IMR-90 (cell line): ENCODE results near the gene GPSM3. TPM values are rescaled to one million over a fixed set of nuclear protein-coding genes. Genes with fewer than 3 reads are reported as not detected.

ENCODE experiments used
- ATAC-seq: fragments of 200-7000 bp; cut with Tn5 transposase; 2 replicates; pipeline ENCODE4 v1.9.1; 2020; ENCODE audit warnings: low read depth, mild to moderate bottlenecking, moderate library complexity
- BruUV-seq: library from RNA; stranded (reverse); fragments of 400-500 nt; replicated peaks from 2 replicates; lab custom pipeline; 2021; lab: Mats Ljungman, UMichigan
- CTCF ChIA-PET: fragments of 300-600 bp; formaldehyde crosslinking; extraction: SDS; loops from one replicate; lab custom pipeline; 2021; ENCODE audit warnings: antibody characterized with exemption; lab: Yijun Ruan, JAX
- POLR2A ChIA-PET: fragments of 300-600 bp; sonication (Branson Sonifier 250); formaldehyde crosslinking; loops from one replicate; lab custom pipeline; 2022; ENCODE audit warnings: antibody characterized with exemption; ENCODE audit not compliant: unreplicated experiment; lab: Charles Lee
- DNase-seq: peaks from one replicate; pipeline ENCODE4 v3.0.0; 2013
- H2AFZ ChIP-seq: replicated peaks from 2 replicates; pipeline ENCODE3; 2013; ENCODE audit warnings: low read length, mild to moderate bottlenecking; ENCODE audit not compliant: poor library complexity
- H2AK5ac ChIP-seq: 2 replicates; pipeline ENCODE4 v1.6.1; 2013; ENCODE audit warnings: low read depth, low read length, inconsistent platforms
- H2AK9ac ChIP-seq: replicated peaks from 2 replicates; pipeline ENCODE3; 2013; ENCODE audit warnings: mild to moderate bottlenecking, low read depth, low read length, moderate library complexity; ENCODE audit not compliant: poor library complexity
- H2BK120ac ChIP-seq: 2 replicates; pipeline ENCODE4 v1.6.1; 2013; ENCODE audit warnings: low read depth, low read length, inconsistent platforms
- H2BK15ac ChIP-seq: 3 replicates; pipeline ENCODE4 v1.6.1; 2013; ENCODE audit warnings: low read depth, low read length, inconsistent platforms
- H2BK20ac ChIP-seq: 2 replicates; pipeline ENCODE4 v1.6.1; 2013; ENCODE audit warnings: low read depth, mild to moderate bottlenecking, inconsistent platforms, low read length, moderate library complexity
- H2BK5ac ChIP-seq: 2 replicates; pipeline ENCODE4 v1.6.1; 2013; ENCODE audit warnings: mild to moderate bottlenecking, low read depth, low read length, inconsistent platforms; ENCODE audit not compliant: poor library complexity, severe bottlenecking
- H3K14ac ChIP-seq: replicated peaks from 2 replicates; pipeline ENCODE4 v1.6.1; 2013; ENCODE audit warnings: low read depth, low read length, inconsistent platforms
- H3K18ac ChIP-seq: 2 replicates; pipeline ENCODE4 v1.6.1; 2013; ENCODE audit warnings: low read depth, low read length, control low read depth
- H3K23ac ChIP-seq: 2 replicates; pipeline ENCODE4 v1.6.1; 2013; ENCODE audit warnings: low read depth, low read length, inconsistent platforms
- H3K27ac ChIP-seq: 2 replicates; pipeline ENCODE4 v1.5.1; 2013; ENCODE audit warnings: mild to moderate bottlenecking, control low read depth, low read length; ENCODE audit not compliant: insufficient read depth
- H3K27me3 ChIP-seq: 2 replicates; pipeline ENCODE4 v1.6.1; 2013; ENCODE audit warnings: low read length; ENCODE audit not compliant: control insufficient read depth, insufficient read depth
- H3K36me3 ChIP-seq: 2 replicates; pipeline ENCODE4 v1.6.1; 2013; ENCODE audit warnings: low read length, mixed read lengths; ENCODE audit not compliant: control insufficient read depth, insufficient read depth
- H3K4ac ChIP-seq: 2 replicates; pipeline ENCODE4 v1.6.1; 2013; ENCODE audit warnings: low read depth, low read length, inconsistent platforms
- H3K4me1 ChIP-seq: 2 replicates; pipeline ENCODE4 v1.6.1; 2013; ENCODE audit warnings: low read length, mixed read lengths; ENCODE audit not compliant: control insufficient read depth, insufficient read depth
- H3K4me2 ChIP-seq: 2 replicates; pipeline ENCODE4 v1.6.1; 2013; ENCODE audit warnings: low read depth, mild to moderate bottlenecking, control low read depth, low read length, moderate library complexity
- H3K4me3 ChIP-seq: 2 replicates; pipeline ENCODE4 v1.5.1; 2013; ENCODE audit warnings: low read depth, mild to moderate bottlenecking, control low read depth, low read length, moderate library complexity; ENCODE audit not compliant: insufficient read depth
- H3K56ac ChIP-seq: 2 replicates; pipeline ENCODE4 v1.6.1; 2013; ENCODE audit warnings: low read length, inconsistent platforms; ENCODE audit not compliant: insufficient read depth; ENCODE audit errors: extremely low read depth
- H3K79me1 ChIP-seq, 2 experiments: 2 replicates each; pipeline ENCODE4 v1.6.1; 2013; ENCODE audit warnings: low read length in 2 of 2, inconsistent platforms in 1 of 2, low read depth in 1 of 2
- H3K9ac ChIP-seq: 2 replicates; pipeline ENCODE4 v1.6.1; 2013; ENCODE audit warnings: low read depth, low read length, control low read depth
- H3K9me1 ChIP-seq: 2 replicates; pipeline ENCODE4 v1.6.1; 2013; ENCODE audit warnings: low read length, inconsistent platforms; ENCODE audit not compliant: insufficient read depth
- H3K9me3 ChIP-seq: 2 replicates; pipeline ENCODE4 v1.6.1; 2013; ENCODE audit warnings: low read length; ENCODE audit not compliant: control insufficient read depth, insufficient read depth
- H4K20me1 ChIP-seq: 2 replicates; pipeline ENCODE4 v1.6.1; 2013; ENCODE audit warnings: low read length, inconsistent platforms; ENCODE audit not compliant: insufficient read depth
- H4K5ac ChIP-seq: 2 replicates; pipeline ENCODE4 v1.6.1; 2013; ENCODE audit warnings: mild to moderate bottlenecking, low read depth, low read length, control low read depth
- H4K8ac ChIP-seq, 2 experiments: 2 replicates each; pipeline ENCODE4 v1.6.1; 2013; ENCODE audit warnings: low read depth in 2 of 2, low read length in 2 of 2, control low read depth in 1 of 2, inconsistent platforms in 1 of 2
- H4K91ac ChIP-seq: 2 replicates; pipeline ENCODE4 v1.6.1; 2013; ENCODE audit warnings: low read depth, low read length, inconsistent platforms; ENCODE audit not compliant: insufficient read depth
- BHLHE40 ChIP-seq: fragments of 150-350 bp; IDR thresholded peaks from 2 replicates; pipeline ENCODE4 v1.6.1; 2016; ENCODE audit warnings: mild to moderate bottlenecking, low read depth, low read length
- CEBPB ChIP-seq: IDR thresholded peaks from 2 replicates; pipeline ENCODE4 v1.6.1; 2012; ENCODE audit warnings: low read depth, low read length, improper control_type of control experiment
- CHD1 ChIP-seq: IDR thresholded peaks from 2 replicates; pipeline ENCODE4 v1.6.1; 2012; ENCODE audit warnings: low read depth, low read length, improper control_type of control experiment
- FOS ChIP-seq: fragments of 150-350 bp; IDR thresholded peaks from 2 replicates; pipeline ENCODE4 v1.6.1; 2016; ENCODE audit warnings: low read depth, low read length
- MAFK ChIP-seq: IDR thresholded peaks from 2 replicates; pipeline ENCODE4 v1.6.1; 2012; ENCODE audit warnings: low read depth, low read length, improper control_type of control experiment
- MAZ ChIP-seq: IDR thresholded peaks from 2 replicates; pipeline ENCODE4 v1.6.1; 2012; ENCODE audit warnings: low read depth, mild to moderate bottlenecking, low read length, improper control_type of control experiment, moderate library complexity, borderline replicate concordance
- MXI1 ChIP-seq: IDR thresholded peaks from 2 replicates; pipeline ENCODE4 v1.6.1; 2012; ENCODE audit warnings: low read depth, mild to moderate bottlenecking, low read length, moderate library complexity, borderline replicate concordance
- NFE2L2 ChIP-seq: fragments of 150-350 bp; IDR thresholded peaks from 2 replicates; pipeline ENCODE4 v1.6.1; 2016; ENCODE audit warnings: low read depth, mild to moderate bottlenecking, low read length
- POLR2A ChIP-seq: IDR thresholded peaks from 2 replicates; pipeline ENCODE4 v1.6.1; 2012; ENCODE audit warnings: mild to moderate bottlenecking, low read depth, low read length
- RAD21 ChIP-seq: IDR thresholded peaks from 2 replicates; pipeline ENCODE4 v1.6.1; 2012; ENCODE audit warnings: low read length, improper control_type of control experiment
- RCOR1 ChIP-seq: IDR thresholded peaks from 2 replicates; pipeline ENCODE4 v1.6.1; 2012; ENCODE audit warnings: mild to moderate bottlenecking, low read length, improper control_type of control experiment; ENCODE audit not compliant: insufficient replicate concordance
- SMC3 ChIP-seq: fragments of 150-350 bp; IDR thresholded peaks from 2 replicates; pipeline ENCODE4 v1.6.1; 2016; ENCODE audit warnings: low read depth, mild to moderate bottlenecking, antibody characterized with exemption, low read length, moderate library complexity
- USF2 ChIP-seq: fragments of 150-350 bp; IDR thresholded peaks from 2 replicates; pipeline ENCODE4 v1.6.1; 2017; ENCODE audit warnings: mild to moderate bottlenecking, antibody characterized with exemption, low read length, low read depth
- WGBS, 2 experiments: methylation state at CpG; one replicate each; pipeline versions ENCODE4 v1.1.5 to v1.1.7; 2013; ENCODE audit warnings: missing lambda C conversion rate in 2 of 2; ENCODE audit not compliant: insufficient read length in 1 of 2; ENCODE audit errors: extremely low coverage in 2 of 2; 5-methylcytosine and 5-hydroxymethylcytosine counted together
- dilution Hi-C: fragments of 300-500 bp; cut with HindIII; formaldehyde crosslinking; loops from one replicate; pipeline ENCODE4 v1.14.3; 2018; ENCODE audit warnings: low sequenced_read_pairs; ENCODE audit not compliant: unreplicated experiment
- in situ Hi-C: fragments of 300-500 bp; cut with MboI; formaldehyde crosslinking; loops from 3 replicates; pipeline ENCODE4 v1.14.3; 2019; ENCODE audit warnings: low sequenced_read_pairs, inconsistent platforms, mixed read lengths
- intact Hi-C: fragments of 100-400 bp; cut with micrococcal nuclease; formaldehyde crosslinking; loops from 2 replicates; pipeline ENCODE4 v1.10.0; 2022
- polyA plus RNA-seq, 3 experiments: library from polyadenylated mRNA; depleted of rRNA; stranded (reverse); fragments of >200 nt; gene quantifications; 2 replicates each; pipeline ENCODE4 v1.2.3, GENCODE V29; 2012; ENCODE audit warnings: low replicate concordance in 1 of 3
- total RNA-seq: library from RNA; depleted of rRNA; stranded (reverse); fragments of >200 nt; gene quantifications from 2 replicates; pipeline ENCODE4 v1.2.3, GENCODE V29; 2012
- TF ChIP-seq, protein P1 (sequence below): conservative IDR thresholded peaks from 2 replicates; pipeline ENCODE4 v1.5.1; 2012; ENCODE audit warnings: mild to moderate bottlenecking, low read depth, low read length, improper control_type of control experiment

Gene GPSM3
- total and polyA plus RNA-seq, 2 of the 4 experiments (the other 2 are of a cell fraction) = 3.0 to 9.8 TPM

- Histone ChIP-seq H3K9ac (0 out of 2 replicates have a peak overlapping the region, but pooled peaks have one; percentile 17), H4K5ac (no peak overlapping the region), H3K4ac (no peak overlapping the region), H3K18ac (no peak overlapping the region), H2AK9ac (no peak overlapping the region), H3K27ac (no peak overlapping the region), H3K79me1 (no peaks in the 10 kb centered on the region), H3K14ac (no peak overlapping the region), H3K56ac (no peak overlapping the region), H2BK5ac (no peak overlapping the region), H3K4me1 (peaks cover 4% of the 10 kb centered on the region; the same call in 1 of the 2 replicates), H3K27me3 (peaks cover 27% of the 10 kb centered on the region), H2AFZ (no peak overlapping the region), H3K9me1 (0 out of 2 replicates have a peak, but pooled peaks cover 4% of the 10 kb centered on the region), H3K4me3 (no peak overlapping the region), H2BK120ac (no peak overlapping the region), H3K23ac (no peak overlapping the region), H2BK20ac (no peak overlapping the region), H3K4me2 (no peak overlapping the region), H2AK5ac (no peak overlapping the region), H4K91ac (no peak overlapping the region; the same call in 1 of the 2 replicates), H2BK15ac (no peak overlapping the region), H4K8ac (no peak overlapping the region), H3K36me3 (peaks cover 2% of the 10 kb centered on the region; the same call in 1 of the 2 replicates), H3K9me3 (peaks cover 2% of the 10 kb centered on the region; the same call in 1 of the 2 replicates), H4K20me1 (no peaks in the 10 kb centered on the region)
- CTCF ChIA-PET = interaction anchor here (0.9 kb wide), 1 partner anchor 10 kb away, joined by 4 read pairs; no protein-coding TSS in a partner anchor
- in situ Hi-C loops (no loop called here), dilution Hi-C loops (no loop called here), intact Hi-C loops (no loop called here)
- ATAC-seq (no peak), DNase-seq (no peak)
- POLR2A ChIA-PET = no interaction called here
- BruUV-seq = no TSS peak
- 6% methylated on average over 2 of the region's 4 CpGs; no CpG with 5 or more reads in 1 of the 2 experiments for WGBS, 2 experiments
- no peak for TF ChIP-seq RAD21
- no peak for TF ChIP-seq FOS
- no peak for TF ChIP-seq BHLHE40
- TF ChIP-seq CHD1 = no peak
- no peak for TF ChIP-seq MAFK
- no peak for TF ChIP-seq MAZ
- no peak for TF ChIP-seq RCOR1
- TF ChIP-seq CEBPB = no peak
- TF ChIP-seq NFE2L2 = no peak
- TF ChIP-seq MXI1 = no peak
- no peak for TF ChIP-seq SMC3
- TF ChIP-seq POLR2A = no peak
- TF ChIP-seq USF2 = no peak
- TF ChIP-seq, protein P1, sequence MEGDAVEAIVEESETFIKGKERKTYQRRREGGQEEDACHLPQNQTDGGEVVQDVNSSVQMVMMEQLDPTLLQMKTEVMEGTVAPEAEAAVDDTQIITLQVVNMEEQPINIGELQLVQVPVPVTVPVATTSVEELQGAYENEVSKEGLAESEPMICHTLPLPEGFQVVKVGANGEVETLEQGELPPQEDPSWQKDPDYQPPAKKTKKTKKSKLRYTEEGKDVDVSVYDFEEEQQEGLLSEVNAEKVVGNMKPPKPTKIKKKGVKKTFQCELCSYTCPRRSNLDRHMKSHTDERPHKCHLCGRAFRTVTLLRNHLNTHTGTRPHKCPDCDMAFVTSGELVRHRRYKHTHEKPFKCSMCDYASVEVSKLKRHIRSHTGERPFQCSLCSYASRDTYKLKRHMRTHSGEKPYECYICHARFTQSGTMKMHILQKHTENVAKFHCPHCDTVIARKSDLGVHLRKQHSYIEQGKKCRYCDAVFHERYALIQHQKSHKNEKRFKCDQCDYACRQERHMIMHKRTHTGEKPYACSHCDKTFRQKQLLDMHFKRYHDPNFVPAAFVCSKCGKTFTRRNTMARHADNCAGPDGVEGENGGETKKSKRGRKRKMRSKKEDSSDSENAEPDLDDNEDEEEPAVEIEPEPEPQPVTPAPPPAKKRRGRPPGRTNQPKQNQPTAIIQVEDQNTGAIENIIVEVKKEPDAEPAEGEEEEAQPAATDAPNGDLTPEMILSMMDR = no peak
Observed at GRCh38 chr6:32146687-32147086, 45.8 kb downstream of the GPSM3 start.
